B cell (primary cell): ENCODE data around the gene KPNA1.

ENCODE experiments used
- EZH2 ChIP-seq: IDR thresholded peaks from 2 replicates; pipeline ENCODE4 v1.6.1; 2012; ENCODE audit warnings: borderline replicate concordance, low read depth, mild to moderate bottlenecking, moderate library complexity, low read length; ENCODE audit not compliant: insufficient read depth, poor library complexity, severe bottlenecking
- TF ChIP-seq, protein P1 (sequence below): fragments of 200-600 bp; IDR thresholded peaks from one replicate; pipeline ENCODE4 v1.8.0; 2022; ENCODE audit warnings: antibody characterized with exemption, mild to moderate bottlenecking

DNA sequence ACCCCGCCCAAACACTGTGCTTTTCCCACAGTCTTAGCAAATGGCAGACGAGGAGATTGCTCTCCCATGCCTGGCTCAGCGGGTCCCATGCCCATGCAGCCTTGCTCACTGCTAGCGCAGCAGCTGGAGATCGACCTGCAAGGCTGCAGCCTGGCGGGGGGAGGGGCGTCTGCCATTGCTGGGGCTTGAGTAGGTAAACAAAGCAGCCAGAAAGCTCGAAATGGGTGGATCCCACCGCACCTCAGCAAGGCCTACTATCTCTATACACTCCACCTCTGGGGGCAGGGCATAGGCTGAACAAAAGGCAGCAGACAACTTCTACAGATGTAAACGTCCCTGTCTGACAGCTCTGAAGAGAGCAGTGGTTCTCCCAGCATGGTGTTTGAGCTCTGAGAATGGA, 71.6 kb downstream of the KPNA1 start:
- TF ChIP-seq, protein P1, sequence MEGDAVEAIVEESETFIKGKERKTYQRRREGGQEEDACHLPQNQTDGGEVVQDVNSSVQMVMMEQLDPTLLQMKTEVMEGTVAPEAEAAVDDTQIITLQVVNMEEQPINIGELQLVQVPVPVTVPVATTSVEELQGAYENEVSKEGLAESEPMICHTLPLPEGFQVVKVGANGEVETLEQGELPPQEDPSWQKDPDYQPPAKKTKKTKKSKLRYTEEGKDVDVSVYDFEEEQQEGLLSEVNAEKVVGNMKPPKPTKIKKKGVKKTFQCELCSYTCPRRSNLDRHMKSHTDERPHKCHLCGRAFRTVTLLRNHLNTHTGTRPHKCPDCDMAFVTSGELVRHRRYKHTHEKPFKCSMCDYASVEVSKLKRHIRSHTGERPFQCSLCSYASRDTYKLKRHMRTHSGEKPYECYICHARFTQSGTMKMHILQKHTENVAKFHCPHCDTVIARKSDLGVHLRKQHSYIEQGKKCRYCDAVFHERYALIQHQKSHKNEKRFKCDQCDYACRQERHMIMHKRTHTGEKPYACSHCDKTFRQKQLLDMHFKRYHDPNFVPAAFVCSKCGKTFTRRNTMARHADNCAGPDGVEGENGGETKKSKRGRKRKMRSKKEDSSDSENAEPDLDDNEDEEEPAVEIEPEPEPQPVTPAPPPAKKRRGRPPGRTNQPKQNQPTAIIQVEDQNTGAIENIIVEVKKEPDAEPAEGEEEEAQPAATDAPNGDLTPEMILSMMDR: no peak
- TF ChIP-seq EZH2: no peak
